ENCODE data around the gene OSBPL2. TPM values are rescaled to one million over a fixed set of nuclear protein-coding genes. Genes with fewer than 3 reads are reported as not detected.

Gene OSBPL2
- total and polyA plus RNA-seq, 2 donors (not counting 1 experiment from before 2014, with no cell fraction given) = 13.3 to 27.9 TPM

GRCh38 chr20:62285722-62286121 lies 47.4 kb downstream of the OSBPL2 start:
- no peak overlapping the region for H3K9ac ChIP-seq (ENCODE audit: insufficient read depth, low read length)
- no peak overlapping the region for H3K4me3 ChIP-seq (replicated peaks in 1 of 4; ENCODE audit: control extremely low read depth in 1 of 4, insufficient read depth in 1 of 4, low read depth in 3 of 4, low read length in 4 of 4)
- H3K27ac ChIP-seq (ENCODE audit: insufficient read depth, low read length) = no peak overlapping the region
- H3K9me3 ChIP-seq (ENCODE audit: control insufficient read depth, insufficient read depth, low read depth, low read length) = no peaks in the 10 kb centered on the region
- no peaks in the 10 kb centered on the region for H3K79me2 ChIP-seq (ENCODE audit: control insufficient read depth, insufficient read depth, low read length)
- H3K27me3 ChIP-seq (ENCODE audit: control insufficient read depth, insufficient read depth, low read length) = no peaks in the 10 kb centered on the region
- no peaks in the 10 kb centered on the region for H4K20me1 ChIP-seq (ENCODE audit: control insufficient read depth, extremely low read depth, insufficient read depth, low read length)
- H2AFZ ChIP-seq (ENCODE audit: low read length) = no peak overlapping the region
- no peaks in the 10 kb centered on the region for H3K4me1 ChIP-seq (ENCODE audit: control insufficient read depth, extremely low read depth, insufficient read depth, low read length)
- H3K36me3 ChIP-seq (ENCODE audit: control insufficient read depth, insufficient read depth, low read length) = peaks cover 7% of the 10 kb centered on the region
- TF ChIP-seq CTCF (conservative IDR thresholded peaks at IDR 0.05 in 1 of 2, IDR thresholded peaks at IDR 0.05 in 1 of 2; ENCODE audit: low read depth in 1 of 2, low read length in 2 of 2) (no peak), EZH2 (IDR thresholded peaks at IDR 0.05; ENCODE audit: low read length, missing control alignments) (no peak)
- H3K4me2 ChIP-seq (ENCODE audit: extremely low read depth, insufficient read depth, low read length) = no peak overlapping the region
- DNase-seq (ENCODE audit: low read depth in 2 of 2) = no peak

GRCh38 chr20:62286493-62287064 lies 48.3 kb downstream of the OSBPL2 start:
- H4K20me1 ChIP-seq (ENCODE audit: control insufficient read depth, extremely low read depth, insufficient read depth, low read length) = no peaks in the 10 kb centered on the region
- H3K4me1 ChIP-seq (ENCODE audit: control insufficient read depth, extremely low read depth, insufficient read depth, low read length) = no peaks in the 10 kb centered on the region
- H2AFZ ChIP-seq (ENCODE audit: low read length) = no peak overlapping the region
- no peak overlapping the region for H3K4me2 ChIP-seq (ENCODE audit: extremely low read depth, insufficient read depth, low read length)
- no peaks in the 10 kb centered on the region for H3K79me2 ChIP-seq (ENCODE audit: control insufficient read depth, insufficient read depth, low read length)
- H3K4me3 ChIP-seq (replicated peaks in 1 of 4; ENCODE audit: control extremely low read depth in 1 of 4, insufficient read depth in 1 of 4, low read depth in 3 of 4, low read length in 4 of 4) = no peak overlapping the region
- H3K36me3 ChIP-seq (ENCODE audit: control insufficient read depth, insufficient read depth, low read length) = peaks cover 8% of the 10 kb centered on the region
- DNase-seq (ENCODE audit: low read depth in 2 of 2) = no peak
- no peak overlapping the region for H3K27ac ChIP-seq (ENCODE audit: insufficient read depth, low read length)
- no peaks in the 10 kb centered on the region for H3K27me3 ChIP-seq (ENCODE audit: control insufficient read depth, insufficient read depth, low read length)
- TF ChIP-seq EZH2 (IDR thresholded peaks at IDR 0.05; ENCODE audit: low read length, missing control alignments) = no peak
- TF ChIP-seq CTCF (conservative IDR thresholded peaks at IDR 0.05 in 1 of 2, IDR thresholded peaks at IDR 0.05 in 1 of 2; ENCODE audit: low read depth in 1 of 2, low read length in 2 of 2) = no peak
- H3K9ac ChIP-seq (ENCODE audit: insufficient read depth, low read length) = no peak overlapping the region
- H3K9me3 ChIP-seq (ENCODE audit: control insufficient read depth, insufficient read depth, low read depth, low read length) = no peaks in the 10 kb centered on the region

- no peaks in the 10 kb centered on the region for H3K4me1 ChIP-seq (ENCODE audit: control insufficient read depth, extremely low read depth, insufficient read depth, low read length)
Observed at GRCh38 chr20:62287129-62287528, 48.8 kb downstream of the OSBPL2 start.

More at GRCh38 chr20:62287129-62287528, 48.8 kb downstream of the OSBPL2 start:
- no peak overlapping the region for H3K4me3 ChIP-seq (replicated peaks in 1 of 4; ENCODE audit: control extremely low read depth in 1 of 4, insufficient read depth in 1 of 4, low read depth in 3 of 4, low read length in 4 of 4)
- H3K27me3 ChIP-seq (ENCODE audit: control insufficient read depth, insufficient read depth, low read length) = no peaks in the 10 kb centered on the region
- no peak overlapping the region for H3K9ac ChIP-seq (ENCODE audit: insufficient read depth, low read length)
- no peak for DNase-seq (ENCODE audit: low read depth in 2 of 2)
- H4K20me1 ChIP-seq (ENCODE audit: control insufficient read depth, extremely low read depth, insufficient read depth, low read length) = no peaks in the 10 kb centered on the region
- no peaks in the 10 kb centered on the region for H3K79me2 ChIP-seq (ENCODE audit: control insufficient read depth, insufficient read depth, low read length)
- no peak overlapping the region for H3K27ac ChIP-seq (ENCODE audit: insufficient read depth, low read length)
- H3K36me3 ChIP-seq (ENCODE audit: control insufficient read depth, insufficient read depth, low read length) = peaks cover 8% of the 10 kb centered on the region
- TF ChIP-seq CTCF (conservative IDR thresholded peaks at IDR 0.05 in 1 of 2, IDR thresholded peaks at IDR 0.05 in 1 of 2; ENCODE audit: low read depth in 1 of 2, low read length in 2 of 2) = no peak
- TF ChIP-seq EZH2 (IDR thresholded peaks at IDR 0.05; ENCODE audit: low read length, missing control alignments) = no peak
- H3K4me2 ChIP-seq (ENCODE audit: extremely low read depth, insufficient read depth, low read length) = no peak overlapping the region
- H2AFZ ChIP-seq (ENCODE audit: low read length) = no peak overlapping the region
- H3K9me3 ChIP-seq (ENCODE audit: control insufficient read depth, insufficient read depth, low read depth, low read length) = no peaks in the 10 kb centered on the region
